Sigmoid colon (tissue), 4 donors: ENCODE measurements around the gene UBAP2.

Source experiments
- CTCF ChIP-seq, 4 experiments: fragments of 450-650 bp in 3 of 4; fragments of 200-600 bp in 1 of 4; IDR thresholded peaks; one replicate each; pipeline ENCODE4 v1.5.1; 2016 to 2019; ENCODE audit warnings: antibody characterized with exemption in 4 of 4, mild to moderate bottlenecking in 3 of 4, moderate library complexity in 2 of 4
- POLR2A ChIP-seq, 2 donors: fragments of 450-650 bp; IDR thresholded peaks; one replicate each; pipeline ENCODE4 v1.6.1; 2016; ENCODE audit warnings: antibody characterized with exemption in 2 of 2, mild to moderate bottlenecking in 2 of 2, moderate library complexity in 2 of 2
- POLR2AphosphoS5 ChIP-seq, 4 donors: sonication (generic); formaldehyde crosslinking; IDR thresholded peaks; one replicate each; pipeline ENCODE4 v1.6.1; 2017; ENCODE audit warnings: antibody characterized with exemption in 4 of 4

- TF ChIP-seq POLR2A (IDR thresholded peaks at IDR 0.05) (no peak), CTCF (IDR thresholded peaks at IDR 0.05) (no peak), POLR2AphosphoS5 (IDR thresholded peaks at IDR 0.05) (no peak)
These were observed 133.6 kb downstream of the UBAP2 start for GRCh38 chr9:33914887-33915628.
